ENCODE data around the gene STING1.

DNA sequence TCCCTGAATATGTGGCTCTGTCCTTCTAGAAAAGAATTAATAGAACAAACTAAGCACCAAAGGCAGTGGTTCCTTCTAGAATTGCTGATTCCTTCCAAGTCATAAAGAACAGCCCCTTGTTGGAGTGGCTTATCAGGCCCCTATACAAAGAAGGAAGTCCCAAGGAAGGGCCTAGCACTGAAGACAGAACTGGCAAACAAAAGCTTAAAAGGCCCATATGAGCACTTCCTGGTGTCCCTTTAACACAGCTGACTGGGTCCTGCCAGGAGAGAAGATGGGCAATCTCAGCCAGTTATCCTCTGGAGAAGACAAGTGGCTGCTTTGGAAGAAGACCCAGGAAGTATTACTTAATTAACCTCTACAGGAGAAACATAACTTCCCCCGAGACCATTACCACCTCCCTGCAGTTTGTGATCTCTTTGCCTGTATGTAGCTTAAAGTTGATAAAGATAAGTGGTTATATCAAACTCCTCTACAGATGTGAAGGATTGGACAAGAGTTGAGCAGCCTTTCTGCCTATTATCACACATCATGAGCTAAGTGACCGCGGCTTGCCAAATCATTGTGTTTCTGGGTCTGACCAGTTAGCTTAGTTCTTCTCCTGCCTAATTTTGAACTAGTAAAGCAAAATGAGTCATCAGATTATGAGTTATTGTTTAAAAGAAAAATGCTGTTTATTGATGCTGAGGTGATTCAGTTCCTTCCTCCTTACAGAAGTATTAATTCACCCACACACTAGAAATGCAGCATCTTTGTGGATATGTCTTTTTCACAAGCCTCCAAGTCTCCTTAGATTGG, 13.3 kb upstream of the STING1 start:
- TF ChIP-seq, protein P1, sequence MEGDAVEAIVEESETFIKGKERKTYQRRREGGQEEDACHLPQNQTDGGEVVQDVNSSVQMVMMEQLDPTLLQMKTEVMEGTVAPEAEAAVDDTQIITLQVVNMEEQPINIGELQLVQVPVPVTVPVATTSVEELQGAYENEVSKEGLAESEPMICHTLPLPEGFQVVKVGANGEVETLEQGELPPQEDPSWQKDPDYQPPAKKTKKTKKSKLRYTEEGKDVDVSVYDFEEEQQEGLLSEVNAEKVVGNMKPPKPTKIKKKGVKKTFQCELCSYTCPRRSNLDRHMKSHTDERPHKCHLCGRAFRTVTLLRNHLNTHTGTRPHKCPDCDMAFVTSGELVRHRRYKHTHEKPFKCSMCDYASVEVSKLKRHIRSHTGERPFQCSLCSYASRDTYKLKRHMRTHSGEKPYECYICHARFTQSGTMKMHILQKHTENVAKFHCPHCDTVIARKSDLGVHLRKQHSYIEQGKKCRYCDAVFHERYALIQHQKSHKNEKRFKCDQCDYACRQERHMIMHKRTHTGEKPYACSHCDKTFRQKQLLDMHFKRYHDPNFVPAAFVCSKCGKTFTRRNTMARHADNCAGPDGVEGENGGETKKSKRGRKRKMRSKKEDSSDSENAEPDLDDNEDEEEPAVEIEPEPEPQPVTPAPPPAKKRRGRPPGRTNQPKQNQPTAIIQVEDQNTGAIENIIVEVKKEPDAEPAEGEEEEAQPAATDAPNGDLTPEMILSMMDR (IDR thresholded peaks at IDR 0.05) = no peak
- no peak for TF ChIP-seq POLR2A (IDR thresholded peaks at IDR 0.05)
